HG03558 (cell line): ENCODE measurements around the gene DAPK1.
"Not testable (repeated sequence)": the region's sequence is repeated elsewhere in the genome, so short reads cannot be mapped to it uniquely, and the experiment has no call there.

Source experiments
- ATAC-seq: cut with Tn5 transposase; IDR thresholded peaks from one replicate; pipeline ENCODE4 v1.9.1; 2021; ENCODE audit warnings: moderate number of reproducible peaks; ENCODE audit not compliant: unreplicated experiment; ENCODE audit errors: extremely low read depth

Gene DAPK1

DNA sequence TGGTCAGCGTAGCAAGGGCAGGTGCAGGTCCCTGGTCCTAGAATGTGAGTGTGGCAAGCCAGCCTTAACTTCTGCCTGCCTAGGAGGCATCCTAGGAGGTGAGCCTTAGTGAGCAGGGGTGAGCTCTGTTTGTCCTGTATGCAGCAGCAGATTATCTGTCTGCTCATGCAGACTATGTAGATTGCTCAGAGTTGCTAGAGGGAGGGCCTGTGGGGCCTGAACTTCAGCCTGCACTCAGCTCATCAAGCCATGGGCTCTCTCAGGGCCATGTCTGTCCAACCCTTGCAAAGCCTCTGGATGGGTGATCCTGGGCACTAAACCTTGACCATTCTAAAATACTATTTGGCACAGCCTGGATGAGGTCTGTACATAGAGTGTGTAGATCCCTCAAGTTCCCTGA is 219.8 kb downstream of the DAPK1 start:
- ATAC-seq = no peak

DNA sequence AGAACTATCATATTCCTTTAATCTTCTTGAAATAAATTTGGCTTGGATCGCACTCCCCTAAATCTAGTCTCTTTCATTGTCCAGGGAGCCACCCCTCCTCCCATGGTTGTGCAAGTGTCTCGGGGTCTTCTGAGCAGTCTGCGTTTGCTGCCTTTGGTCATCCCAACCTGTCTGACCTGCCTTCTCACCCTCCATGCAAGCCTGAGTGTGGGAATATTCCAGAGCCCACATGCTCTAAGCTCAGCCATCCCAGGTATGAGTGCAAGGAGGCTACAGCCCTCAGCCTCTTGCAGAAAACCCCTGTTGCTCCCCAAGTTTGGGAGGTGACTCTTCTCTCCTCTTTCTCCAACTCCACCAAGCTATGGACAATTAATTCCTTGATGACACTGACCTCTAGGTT is 220.6 kb downstream of the DAPK1 start:
- ATAC-seq = no peak

DNA sequence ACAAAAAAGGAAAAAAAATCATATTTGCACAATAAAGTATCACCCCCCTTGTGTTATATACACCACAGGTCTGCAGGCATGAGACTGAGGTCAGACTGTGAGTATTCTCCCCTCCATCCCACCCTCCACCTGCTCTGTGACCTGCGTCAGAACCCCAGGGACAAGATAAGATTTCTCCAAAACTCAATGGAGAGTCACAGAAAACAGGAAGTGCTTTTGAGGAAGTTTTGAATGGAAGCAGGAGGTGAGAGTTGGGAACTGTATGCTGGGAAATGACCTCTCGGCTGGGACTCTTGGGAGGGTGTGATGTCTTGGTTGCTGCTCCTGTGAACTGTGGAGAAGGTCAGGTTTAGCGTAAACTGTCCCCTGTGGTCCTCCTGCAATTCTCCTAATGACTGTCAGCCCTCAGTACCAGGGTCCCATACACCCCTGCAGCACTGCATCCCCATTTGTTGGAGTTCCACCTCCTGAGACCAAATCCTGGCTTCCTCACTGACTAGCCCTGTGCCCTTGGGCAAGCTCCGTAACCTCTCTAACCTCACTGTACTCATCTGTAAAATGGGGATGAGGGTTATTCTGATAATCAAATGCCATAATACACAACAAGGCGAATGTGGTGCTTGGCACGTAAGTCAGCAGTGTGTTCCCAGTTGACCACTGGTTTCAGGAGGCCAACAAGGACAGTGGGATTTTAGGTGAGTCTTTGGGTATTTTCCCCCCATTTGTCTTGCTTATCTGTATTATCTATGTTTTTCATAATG is 221.4 kb downstream of the DAPK1 start:
- no peak for ATAC-seq

DNA sequence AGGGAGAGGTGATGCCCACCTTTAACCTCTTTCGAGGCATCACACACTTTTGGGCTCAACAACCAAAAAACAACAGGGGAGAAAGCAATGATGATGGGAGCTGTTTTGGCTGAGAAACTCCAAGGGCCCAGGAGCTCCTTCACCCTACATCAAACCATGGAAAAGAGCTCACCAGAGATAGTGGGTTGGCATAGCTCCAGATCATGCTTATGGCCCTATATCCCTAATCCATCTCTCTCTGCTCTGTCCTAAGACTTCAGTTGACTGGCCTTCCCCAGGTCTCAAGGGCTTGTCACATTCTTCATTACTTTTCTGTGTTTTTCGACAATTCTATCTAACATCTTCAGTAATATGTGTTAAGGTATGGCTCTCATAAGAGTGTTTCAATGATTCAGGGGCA is 222.5 kb downstream of the DAPK1 start:
- no peak for ATAC-seq

DNA sequence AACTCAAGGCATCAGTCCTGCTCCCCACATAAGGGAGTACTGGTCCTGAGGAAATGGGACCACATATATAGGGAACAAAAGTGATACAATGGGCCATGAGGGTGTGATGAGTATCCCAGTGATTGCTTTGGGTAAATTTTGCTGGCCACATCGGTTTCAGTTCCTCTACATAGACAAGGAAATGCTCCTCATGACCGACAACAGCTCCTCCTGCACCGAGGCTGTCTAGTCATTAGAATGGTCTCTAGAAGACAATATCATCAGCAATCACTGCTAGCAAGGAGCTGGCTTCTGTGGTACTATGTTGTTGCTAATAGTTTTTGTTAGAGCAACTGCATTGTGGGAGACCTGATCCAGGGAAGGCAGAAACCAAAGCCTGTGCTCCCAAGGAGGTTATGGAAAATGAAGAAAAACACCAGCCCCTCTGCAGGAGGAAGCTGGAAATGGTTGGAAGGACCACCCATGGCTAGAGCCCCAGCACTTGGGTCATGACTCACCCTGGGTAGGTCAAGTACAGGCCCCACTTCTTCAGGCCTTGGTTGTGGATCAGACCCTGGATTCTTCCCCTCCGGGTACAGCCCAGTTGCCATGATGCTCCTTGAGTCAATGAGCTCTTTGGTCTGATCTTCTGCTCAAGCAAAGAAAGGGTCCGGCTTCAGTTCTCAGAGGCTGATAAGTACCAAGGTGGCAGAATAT is 224.9 kb downstream of the DAPK1 start:
- ATAC-seq = no peak

DNA sequence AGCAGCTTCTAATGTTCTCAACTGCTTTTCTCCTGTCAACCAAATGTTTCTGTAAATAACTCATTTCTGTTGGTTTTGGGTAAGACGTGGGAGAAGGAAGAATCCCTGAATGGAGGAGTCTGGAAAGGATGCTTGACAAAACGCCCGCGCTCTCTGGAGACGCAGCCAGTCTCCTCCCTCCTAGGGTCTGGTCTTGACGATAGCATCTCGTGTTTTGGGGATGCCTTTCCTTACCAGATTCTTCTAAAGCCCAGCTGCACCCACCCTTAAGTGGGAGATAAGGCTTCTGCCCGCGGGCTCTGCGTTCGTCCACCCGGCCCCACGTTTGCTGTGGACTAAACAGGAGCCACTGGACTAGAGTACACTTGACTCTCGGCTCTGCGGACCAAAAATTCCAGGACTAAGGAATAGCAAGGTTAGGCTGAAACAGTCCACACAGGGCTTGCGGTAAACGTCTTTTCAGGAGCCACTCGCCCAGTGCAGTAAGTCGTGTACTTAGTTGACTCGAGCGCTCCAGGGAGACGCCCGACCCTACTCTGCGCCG is 227.8 kb downstream of the DAPK1 start:
- no peak for ATAC-seq

DNA sequence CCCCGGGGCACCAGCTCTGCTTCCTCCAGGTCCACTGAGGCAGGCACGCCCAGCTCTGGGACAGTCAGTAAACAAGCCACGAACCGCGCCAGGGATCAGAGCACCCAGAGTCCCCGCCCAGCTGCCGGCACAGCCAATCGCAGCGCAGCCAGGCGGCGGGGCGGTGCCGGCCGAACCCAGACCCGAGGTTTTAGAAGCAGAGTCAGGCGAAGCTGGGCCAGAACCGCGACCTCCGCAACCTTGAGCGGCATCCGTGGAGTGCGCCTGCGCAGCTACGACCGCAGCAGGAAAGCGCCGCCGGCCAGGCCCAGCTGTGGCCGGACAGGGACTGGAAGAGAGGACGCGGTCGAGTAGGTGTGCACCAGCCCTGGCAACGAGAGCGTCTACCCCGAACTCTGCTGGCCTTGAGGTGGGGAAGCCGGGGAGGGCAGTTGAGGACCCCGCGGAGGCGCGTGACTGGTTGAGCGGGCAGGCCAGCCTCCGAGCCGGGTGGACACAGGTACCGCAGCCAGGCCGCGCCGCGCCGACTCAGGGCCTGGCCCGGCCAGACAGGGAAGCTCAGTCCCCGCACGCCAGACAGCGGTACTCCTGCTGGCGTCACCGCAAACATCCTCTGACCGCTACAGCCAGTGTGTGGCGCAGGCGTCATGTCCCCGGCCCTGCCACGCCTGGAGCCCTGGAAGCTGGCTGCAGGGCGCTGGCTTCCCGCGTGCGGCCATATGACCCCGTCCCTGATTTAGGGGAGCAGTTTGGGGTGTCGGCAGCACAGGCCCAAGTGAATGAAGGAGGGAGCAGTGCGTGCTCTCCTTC is 228.4 kb downstream of the DAPK1 start, which contains the start of gene CTSL:
Gene CTSL, plus strand, starts transcription at position 220 of the 810 bp plus-strand sequence. CDS start 1,485 bp downstream, outside the sequence.
- ATAC-seq = no peak

DNA sequence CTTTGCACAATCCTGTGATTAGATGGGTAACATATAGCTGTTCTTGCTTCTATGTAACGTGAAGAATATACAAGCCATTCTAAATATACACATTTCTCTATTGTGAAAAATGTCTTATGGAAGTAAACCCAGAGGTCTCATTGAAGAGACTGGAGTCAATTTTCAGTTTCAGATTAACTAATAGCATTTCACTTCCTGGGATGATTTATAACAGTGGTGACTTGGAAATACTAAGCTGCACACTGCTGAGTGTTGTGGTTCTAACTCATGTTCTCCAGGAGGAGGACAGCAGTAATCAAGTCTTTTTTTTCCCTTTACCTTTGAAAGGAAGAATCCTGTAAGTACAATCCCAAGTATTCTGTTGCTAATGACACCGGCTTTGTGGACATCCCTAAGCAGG is 231.6 kb downstream of the DAPK1 start:
- ATAC-seq = no peak

DNA sequence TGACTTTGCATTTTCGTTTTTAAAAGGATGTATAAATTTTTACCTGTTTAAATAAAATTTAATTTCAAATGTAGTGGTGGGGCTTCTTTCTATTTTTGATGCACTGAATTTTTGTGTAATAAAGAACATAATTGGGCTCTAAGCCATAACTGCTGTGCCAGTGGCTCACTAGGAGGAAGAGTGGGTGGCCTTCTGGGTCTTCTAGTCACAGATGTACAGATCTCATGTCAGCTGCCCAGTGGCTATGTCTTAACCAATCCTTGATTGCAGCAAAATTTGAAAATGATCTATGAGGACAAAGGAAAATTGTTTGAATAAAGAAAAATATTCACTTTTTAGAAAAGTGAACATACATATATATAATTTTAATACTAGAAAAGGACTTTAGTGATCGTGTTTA is 233.7 kb downstream of the DAPK1 start:
- no peak for ATAC-seq

DNA sequence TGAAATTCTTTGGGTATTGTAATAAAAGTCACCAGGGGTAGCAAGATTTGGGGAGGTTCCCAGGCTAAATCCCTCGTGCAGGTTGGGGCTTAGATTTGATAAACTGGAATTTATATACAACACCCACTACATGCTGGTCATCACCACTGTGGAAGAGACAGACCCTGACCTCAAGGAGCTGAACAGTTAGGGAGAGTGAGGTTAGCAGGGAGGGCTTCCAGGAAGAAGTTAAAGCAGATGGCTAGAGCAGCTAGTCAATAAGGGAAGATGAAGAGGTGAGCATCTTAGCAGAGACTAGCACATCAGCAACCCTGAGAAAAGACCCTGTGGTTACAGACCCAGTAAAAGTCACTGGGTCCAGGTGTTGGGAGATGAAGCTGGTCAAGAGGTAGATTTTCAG is 234.7 kb downstream of the DAPK1 start:
- ATAC-seq = no peak

DNA sequence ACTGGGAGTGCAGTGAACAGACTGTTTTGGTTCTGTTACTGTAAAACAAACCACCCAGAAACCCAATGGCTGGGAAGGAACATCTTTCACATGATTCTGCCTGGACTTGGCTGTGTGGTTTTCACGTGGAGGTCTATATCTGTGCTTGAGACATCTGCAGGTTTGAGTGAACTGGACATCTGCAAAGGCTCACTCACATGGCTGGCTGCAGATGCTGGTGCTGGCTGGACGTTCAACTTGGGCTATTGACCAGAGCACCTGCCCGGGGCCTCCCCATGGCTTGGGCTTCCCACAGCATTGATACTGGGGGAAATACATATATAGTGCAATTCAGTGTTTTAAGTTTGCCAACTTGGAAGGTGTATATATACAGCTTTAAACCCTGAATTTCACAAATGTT is 235.1 kb downstream of the DAPK1 start:
- no peak for ATAC-seq

DNA sequence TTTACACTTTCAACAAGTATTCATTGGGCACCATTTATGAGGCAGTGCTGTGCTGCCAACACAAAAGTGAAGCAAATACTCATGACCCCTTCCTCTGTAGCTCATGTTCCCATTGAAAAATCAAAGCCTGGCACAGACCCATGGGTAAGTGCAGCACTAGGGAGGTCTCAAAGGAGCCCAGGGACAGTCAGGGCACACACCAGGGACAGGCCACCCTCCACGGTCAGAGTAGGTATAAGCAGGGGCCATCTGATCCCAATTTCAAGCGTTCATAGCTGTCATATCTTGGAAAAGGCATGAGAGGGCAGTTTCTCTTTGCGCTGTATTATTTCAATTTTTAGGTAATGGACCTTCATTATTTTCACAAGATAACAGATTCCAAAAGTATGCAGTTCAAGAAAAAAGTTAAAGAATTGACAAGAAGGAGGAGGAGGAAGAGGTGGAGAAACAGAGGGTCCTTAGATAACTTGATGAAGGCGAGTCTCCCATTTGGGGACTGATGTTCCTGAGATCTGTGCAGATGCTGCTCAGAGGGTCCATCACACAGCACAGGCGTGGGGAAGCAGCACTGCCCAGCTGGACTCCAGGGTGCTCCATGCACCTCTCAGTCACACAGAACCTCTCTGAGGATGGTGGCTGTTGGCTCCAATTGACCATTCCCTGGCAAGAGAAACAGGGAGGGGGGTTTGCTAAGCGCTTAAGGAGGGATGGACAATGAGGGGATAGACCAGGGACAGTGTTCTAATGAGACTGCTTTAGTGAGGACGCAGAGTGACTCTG is 235.8 kb downstream of the DAPK1 start:
- ATAC-seq = no peak

DNA sequence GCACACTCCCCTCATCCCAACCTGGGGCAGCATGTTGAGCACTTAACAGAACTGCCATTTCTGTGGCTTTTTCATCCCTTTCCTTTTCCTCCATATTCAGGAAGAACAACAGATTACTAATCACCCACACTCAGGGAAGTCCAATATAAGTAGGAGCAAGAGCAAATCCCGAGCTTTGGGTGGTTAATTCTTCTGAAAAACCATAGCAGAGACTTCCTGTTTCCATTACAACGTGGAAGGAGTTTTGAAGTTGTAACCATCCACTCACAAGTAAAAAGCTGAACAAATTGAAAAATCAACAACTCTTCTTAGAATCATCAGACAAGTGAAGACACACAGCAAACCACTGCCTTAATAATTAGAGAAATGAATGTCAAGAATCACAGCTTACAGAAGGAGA is 236.4 kb downstream of the DAPK1 start:
- no peak for ATAC-seq

DNA sequence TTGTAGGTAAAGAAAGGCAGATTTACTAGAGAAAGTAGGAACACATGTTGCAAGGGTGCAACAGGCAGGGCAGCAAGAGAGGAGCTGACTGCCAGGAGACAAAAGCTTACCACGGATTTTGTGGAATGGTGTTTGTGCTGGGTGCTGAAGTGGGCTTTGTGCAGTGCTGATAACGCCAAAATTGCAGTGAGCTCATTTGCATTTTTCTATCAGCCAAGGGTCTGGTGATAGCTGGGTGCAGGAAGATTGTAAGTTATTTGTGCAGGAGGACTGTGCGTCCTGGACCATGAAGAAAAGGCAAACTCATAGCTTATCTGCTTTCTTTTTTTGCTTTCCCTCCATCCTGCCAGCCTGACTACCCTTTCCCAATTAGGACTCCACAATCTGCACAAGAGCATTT is 241.9 kb downstream of the DAPK1 start:
- ATAC-seq = no peak

DNA sequence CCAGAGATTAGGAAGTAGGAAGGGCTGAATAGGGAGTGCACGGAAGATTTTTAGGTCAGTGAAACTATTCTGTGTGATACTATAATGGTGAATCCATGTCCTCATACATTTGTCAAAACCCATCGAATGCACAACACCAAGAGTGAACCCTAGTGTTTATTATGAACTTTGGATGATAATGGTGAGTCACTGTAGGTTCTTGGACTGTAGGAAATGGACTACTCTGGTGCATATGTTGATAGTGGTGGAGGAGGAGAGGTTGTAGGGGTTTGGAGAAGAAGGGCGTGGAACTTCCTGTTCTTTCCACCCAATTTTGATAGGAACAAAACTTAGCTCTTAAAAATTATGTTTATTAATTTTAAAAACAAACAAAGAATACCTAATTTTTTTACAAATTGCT is 242.5 kb downstream of the DAPK1 start:
- ATAC-seq = no peak

DNA sequence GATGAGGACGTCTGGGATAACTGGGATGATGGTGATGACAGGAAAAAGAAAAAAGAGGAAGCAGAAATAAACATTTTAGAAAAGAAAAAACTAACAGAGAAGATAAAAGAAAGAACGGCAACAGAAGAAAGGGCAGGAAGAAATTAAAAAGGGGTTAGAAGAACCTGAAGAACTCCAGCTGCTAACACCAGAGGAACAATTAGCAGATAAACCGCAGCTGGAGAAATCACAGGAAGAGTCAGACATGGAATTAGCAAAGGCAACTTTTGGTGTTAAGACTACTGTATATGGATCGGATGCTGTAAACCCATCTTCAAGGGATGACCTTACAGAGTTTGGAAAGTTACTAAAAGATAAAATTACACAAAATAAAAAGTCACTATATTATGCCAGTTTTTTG is 243.7 kb downstream of the DAPK1 start:
- ATAC-seq = no peak

DNA sequence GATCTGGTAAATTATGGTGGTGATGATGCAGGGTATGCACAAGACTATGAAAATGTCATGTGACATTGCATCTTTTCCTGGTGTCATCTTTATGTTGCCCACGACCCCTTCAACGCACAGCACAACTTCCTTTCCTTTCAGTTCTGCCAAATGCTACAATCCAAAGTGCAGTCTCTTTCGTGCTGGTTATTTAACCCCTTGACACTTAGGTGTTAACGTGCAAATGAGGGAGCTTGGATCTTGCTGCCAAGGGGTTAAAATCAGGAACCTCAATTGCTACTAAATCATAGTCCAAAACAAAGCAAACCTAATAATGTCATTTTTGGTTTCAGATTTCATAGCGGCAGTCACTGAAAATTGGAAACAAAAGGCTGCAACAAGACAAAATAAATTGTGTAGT is 244.2 kb downstream of the DAPK1 start:
- ATAC-seq = no peak

DNA sequence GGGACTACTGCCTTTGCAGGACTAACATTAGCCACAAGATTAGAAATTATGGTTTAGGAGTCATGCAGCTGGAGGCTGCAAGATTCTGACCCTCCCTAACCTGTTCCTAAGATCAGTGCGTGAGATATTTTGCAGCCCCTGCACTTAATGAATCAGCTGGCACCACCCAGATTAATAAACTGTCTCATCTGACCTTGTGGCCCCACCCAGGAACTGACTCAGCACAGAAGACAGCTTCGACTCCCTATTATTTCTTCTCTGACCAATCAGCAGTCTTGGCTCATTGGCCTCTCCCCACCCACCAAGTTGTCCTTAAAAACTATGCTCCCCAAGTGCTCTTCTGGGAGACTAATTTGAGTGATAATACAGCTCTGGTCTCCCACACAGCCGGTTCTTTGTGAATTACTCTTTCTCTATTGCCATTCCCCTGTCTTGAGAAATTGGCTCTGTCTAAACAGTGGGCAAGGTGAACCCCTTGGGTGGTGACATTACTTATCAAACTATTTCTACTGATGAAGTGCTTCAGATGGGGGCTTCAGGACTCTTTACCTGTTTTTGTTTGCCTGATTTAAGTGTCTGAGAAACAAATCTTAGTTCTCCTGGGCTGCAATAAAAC is 245.3 kb downstream of the DAPK1 start:
- no peak for ATAC-seq

DNA sequence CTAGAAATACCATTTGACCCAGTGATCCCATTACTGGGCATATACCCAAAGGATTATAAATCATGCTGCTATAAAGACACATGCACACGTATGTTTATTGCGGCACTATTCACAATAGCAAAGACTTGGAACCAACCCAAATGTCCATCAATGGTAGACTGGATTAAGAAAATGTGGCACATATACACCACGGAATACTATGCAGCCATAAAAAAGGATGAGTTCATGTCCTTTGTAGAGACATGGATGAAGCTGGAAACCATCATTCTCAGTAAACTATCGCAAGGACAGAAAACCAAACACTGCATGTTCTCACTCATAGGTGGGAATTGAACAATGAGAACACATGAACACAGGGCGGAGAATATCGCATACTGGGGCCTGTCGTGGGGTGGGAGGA is 246.6 kb downstream of the DAPK1 start:
- ATAC-seq = not testable (repeated sequence)

DNA sequence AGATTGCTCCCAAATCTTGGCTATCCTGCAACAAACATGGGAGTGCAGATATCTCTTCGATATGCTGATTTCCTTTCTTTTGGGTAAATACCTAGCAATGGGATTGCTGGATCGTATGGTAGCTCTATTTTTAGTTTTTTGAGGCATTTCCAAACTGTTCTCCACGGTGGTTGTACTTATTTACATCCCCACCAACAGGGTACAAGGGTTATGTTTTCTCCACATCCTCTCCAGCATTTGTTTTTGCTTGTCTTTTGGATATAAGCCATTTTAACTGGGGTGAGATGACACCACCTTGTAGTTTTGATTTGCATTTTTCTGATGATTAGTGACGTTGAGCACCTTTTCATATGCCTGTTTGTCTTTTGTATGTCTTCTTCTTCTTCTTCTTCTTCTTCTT is 248.5 kb downstream of the DAPK1 start:
- ATAC-seq = no peak
